Inflammatory macrophage treated with lipopolysaccharide for 1 hour (primary cell): ENCODE measurements around the gene ERFE.

Source experiments
- DNase-seq, 2 donors: peaks; one replicate each; pipeline ENCODE4 v3.0.0-alpha.2; 2020 to 2022

Gene ERFE

DNA sequence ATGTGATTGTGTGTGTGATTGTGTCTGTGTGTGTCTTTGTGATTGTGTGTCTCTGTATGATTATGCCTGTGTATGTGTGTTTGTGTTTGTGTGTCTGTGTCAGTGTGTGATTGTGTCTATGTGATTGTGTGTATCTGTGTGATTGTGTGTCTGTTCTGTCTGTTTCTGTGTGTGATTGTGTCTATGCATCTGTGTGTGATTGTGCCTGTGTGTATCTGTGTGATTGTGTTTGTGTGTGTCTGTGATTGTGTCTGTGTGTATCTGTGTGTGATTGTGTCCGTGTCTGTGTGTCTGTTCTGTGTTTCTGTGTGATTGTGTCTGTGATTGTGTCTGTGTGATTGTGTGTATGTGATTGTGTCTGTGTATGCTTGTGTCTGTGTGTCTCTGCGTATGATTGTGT, 32.4 kb upstream of the ERFE start:
- DNase-seq: no peak

DNA sequence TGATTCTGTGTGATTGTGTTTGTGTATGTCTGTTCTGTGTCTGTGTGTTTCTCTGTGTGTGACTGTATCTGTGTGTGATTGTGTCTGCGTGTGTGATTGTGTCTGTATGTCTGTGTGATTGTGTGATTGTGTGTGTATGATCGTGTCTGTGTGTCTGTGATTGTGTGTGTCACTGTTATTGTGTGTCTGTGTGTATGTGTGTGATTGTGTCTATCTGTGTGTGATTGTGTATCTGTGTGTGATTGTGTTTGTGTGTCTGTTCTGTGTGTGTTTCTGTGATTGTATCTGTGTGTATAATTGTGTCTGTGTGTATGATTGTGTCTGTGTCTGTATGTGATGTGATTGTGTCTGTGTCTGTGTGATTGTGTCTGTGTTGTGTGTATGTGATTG, 32.0 kb upstream of the ERFE start:
- no peak for DNase-seq

DNA sequence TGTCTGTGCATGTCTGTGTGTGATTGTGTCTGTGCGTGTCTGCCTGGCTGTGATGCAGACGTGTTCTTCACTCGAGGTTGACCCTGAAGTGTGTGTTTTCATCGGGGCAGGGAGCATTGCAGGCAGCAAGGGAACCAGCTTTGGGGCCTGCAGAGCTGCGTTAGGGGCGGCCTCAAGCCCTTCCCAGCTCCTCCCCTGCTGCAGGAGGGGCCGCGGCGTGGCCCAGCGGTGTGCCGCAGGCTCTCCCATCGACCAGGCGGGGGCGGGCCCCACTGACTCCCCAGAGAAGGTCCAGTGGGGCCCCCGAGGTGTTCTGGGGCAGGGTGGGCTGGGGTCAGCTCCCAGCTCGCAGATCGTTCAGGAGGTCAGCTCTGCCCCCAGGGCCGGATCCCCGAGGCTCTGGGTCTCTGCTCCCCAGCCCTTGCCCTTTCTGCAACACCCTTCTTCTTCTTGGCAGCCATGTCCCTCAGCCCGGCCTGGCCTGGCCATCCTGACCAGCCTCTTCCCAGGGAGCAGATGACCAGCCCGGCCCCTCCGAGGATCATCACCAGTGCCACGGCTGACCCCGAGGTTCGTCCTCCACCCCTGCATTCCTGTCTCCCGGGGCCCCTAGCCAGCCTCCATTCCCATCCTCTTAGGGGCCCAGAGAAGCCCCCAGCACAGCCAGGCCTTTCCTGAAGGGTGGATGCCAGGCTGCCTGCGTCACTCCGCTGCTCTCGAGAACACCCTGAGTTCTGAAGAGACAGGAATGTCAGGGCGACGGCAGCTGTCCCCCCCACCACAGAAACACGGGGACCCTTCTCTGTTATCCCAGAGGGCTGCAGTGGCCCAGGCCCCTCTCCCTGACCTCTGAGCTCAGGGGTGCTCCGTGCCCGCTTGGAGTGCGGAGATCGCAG, 31.4 kb upstream of the ERFE start:
- no peak for DNase-seq

DNA sequence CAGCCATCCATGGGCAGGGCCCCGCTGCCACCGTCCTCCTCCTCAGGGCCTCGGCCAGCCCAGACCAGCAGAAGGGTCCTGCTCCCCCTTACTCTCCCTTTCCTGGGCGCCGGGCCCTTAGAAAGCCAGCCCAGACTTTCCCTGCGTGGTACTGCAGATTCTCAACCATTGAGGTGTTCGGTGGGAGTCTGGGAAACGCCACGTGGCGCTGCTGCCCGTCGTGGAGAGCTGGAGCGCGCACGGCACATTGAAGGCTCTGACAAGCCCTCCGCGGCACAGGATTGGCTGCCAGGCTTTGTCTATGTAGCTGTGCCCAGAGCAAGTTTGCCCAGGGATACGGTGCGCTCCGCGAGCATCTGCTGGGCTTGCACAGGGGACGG, 30.7 kb upstream of the ERFE start:
- no peak for DNase-seq

DNA sequence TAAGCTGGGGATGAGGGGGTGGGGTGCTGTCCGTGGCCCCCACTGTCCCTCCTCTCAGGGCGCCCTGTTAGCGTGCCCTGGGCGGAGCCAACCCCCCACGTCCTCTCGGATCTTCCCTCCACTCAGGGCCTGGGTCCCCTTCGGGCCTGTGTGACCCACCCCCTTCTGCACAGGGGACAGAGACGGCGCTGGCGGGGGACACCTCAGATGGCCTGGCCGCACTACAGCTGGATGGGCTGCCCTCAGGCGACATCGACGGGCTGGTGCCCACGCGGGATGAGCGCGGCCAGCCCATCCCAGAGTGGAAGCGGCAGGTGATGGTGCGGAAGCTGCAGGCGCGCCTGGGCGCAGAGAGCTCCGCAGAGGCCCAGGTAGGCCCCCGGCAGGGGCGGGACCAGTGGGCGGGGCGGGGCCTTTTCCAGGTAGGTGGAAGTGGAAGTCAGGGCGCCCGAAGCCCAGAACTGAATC, 30.2 kb upstream of the ERFE start:
- no peak for DNase-seq

DNA sequence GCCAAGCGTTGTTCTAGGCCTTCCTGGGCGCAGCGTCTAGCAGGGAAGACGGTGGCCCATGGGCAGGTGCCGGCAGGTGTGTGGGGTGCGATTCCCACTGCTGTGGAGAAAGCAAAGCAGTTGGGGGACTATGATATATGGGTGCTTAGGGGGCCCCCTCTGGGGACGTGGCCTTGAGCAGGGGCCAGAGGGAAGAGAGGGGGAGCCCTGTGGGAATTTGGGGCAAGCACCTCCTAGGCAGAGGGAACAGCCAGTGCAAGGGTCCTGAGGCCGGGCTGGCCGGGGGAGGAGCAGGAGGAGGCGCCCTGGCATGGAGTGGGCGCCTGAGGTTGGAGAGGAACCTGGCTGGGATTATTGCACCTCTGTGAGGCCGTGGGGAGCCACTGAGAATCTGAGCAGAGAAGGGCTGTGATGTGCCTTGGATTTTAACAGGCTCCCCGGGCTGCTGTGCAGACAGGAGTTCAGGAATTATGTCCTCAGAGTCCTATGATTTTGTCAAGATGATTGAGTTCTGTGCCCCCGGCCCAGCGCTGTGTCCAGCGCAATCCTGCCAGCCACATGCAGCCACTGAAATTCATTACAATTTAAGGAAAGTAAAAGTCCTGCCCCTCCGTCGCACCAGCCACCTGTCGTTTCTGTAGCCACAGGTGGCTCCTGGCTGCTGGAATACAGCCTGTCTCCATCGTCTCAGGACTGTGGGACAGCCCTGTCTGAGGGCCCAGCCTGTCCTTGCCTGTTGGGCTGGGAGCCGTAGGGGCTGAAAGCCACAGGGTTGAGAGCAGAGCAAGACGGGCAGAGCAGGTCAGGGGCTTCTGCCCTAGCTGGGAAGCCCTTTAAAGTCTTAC, 29.4 kb upstream of the ERFE start:
- DNase-seq: no peak

DNA sequence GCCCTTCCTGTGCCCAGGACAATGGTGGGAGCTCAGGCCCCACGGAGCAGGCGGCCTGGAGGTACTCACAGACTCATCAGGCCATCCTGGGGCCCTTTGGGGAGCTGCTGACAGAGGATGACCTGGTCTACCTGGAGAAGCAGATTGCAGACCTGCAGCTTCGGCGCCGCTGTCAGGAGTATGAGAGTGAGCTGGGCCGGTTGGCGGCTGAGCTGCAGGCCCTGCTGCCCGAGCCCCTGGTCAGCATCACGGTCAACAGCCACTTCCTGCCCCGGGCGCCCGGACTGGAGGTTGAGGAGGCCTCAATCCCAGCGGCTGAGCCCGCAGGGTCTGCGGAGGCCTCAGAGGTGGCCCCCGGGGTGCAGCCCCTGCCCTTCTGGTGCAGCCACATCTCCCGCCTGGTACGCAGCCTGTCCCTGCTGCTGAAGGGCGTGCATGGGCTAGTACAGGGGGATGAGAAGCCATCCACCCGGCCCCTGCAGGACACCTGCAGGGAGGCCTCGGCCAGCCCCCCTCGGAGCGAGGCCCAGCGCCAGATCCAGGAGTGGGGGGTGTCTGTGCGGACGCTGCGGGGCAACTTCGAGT, 28.6 kb upstream of the ERFE start:
- DNase-seq: no peak

DNA sequence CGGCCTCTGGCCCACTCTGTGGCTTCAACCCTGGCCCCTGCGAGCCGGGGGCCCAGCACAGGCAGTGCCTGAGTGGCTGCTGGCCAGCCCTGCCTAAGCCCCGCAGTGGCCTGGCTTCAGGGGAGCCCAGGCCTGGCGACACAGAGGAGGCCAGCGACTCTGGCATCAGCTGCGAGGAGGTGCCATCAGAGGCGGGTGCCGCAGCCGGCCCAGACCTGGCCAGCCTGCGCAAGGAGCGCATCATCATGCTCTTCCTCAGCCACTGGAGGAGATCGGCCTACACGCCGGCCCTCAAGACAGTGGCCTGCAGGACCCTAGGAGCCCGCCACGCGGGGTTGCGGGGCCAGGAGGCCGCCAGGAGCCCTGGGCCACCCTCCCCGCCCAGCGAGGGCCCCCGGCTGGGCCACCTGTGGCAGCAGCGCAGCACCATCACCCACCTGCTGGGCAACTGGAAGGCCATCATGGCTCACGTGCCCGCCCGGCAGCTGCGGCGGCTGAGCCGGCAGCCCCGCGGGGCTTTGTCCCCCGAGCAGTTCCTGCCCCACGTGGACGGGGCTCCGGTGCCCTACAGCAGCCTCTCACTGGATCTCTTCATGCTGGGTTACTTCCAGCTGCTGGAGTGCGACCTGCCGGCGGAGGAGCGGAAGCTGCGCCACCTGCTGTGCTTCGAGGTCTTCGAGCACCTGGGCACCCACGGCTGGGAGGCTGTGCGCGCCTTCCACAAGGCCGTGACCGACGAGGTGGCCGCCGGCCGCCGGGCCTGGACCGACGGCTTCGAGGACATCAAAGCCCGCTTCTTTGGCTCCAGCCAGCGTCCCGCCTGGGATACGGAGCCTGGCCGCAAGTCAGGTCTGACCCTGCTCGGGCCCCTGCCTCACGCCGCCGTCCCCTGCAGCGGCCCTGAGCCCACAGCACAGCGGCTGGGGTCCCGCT, 27.8 kb upstream of the ERFE start:
- DNase-seq: no peak

DNA sequence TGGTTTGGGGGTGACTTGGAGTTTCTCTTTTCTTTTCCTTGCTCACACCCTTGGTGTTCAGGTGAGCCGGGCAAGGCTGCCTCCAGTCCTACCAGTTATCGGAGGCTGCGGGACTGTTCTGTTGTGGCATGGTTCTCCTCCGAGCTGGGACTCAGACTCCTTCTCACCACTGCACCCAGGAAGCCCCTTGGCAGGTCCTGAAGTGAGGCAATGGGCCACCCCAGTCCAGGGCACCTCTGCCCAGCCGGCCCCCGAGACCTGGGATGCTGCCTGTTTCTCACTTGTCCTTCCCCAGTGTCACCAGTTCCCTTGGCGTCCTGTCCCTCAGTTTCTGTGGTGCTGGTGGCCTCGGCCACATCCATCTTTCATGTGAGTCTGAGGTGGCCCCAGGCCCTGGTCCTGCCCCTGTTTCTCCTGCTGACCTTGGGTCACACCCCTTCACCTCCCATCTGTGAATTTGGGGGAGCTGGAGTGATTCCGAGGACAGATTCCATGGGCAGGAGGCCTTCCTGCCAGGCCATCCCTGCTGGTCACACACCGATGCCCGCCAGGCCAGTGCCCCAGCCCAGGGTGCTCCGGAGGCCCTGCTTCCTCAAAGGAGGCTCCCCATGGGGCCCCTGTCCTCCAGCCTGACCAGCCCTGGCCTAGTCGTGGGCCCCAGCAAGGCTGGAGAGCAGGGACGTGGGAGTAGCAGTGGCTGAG, 26.9 kb upstream of the ERFE start:
- DNase-seq: no peak

DNA sequence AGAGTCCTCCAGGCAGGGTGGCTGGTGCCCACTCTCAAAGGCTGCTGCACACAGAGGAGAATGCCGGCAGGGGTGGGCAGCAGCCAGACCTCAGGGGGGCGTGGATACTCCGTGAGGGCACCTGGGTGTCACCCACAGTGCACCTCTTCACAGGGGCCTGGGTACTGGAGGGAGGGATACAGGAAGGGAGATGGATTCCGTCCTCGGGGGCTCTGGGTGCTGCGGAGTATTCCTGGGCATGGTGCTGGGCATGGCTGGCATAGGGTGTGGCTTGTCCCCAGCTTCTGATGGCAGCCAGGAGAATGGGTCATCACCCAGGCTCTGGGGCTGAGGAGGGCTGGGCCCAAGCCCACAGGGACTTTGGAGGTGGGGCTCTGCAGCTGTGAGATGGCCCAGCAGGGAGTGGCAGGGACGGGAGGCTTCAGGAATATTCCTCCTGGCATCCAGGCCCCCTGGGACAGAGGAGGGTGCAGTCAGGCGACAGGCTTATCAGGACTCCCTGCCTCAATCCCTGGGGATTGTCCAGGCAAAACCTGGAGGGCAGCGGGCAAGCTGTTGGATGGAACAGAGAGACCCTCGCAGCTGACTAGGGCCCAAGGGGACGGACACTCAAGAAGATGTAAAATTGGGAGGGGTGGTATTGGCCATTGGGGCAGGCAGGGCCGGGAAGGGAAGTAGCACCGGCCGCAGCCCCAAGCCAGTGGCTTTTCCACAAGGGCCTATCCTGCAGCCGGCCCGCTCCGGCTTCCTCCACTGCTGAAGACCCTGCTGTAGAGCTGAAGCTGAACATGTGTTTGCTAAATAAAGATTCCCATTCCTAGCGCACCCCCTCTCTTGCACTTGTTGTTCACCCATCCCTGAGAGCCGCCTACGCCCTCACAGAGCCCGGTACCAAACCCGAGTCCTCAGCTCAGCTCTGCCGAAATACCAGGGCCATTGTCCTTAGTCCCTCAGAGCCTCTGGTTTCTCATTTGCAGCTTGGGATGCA, 26.0 kb upstream of the ERFE start:
- DNase-seq: no peak

DNA sequence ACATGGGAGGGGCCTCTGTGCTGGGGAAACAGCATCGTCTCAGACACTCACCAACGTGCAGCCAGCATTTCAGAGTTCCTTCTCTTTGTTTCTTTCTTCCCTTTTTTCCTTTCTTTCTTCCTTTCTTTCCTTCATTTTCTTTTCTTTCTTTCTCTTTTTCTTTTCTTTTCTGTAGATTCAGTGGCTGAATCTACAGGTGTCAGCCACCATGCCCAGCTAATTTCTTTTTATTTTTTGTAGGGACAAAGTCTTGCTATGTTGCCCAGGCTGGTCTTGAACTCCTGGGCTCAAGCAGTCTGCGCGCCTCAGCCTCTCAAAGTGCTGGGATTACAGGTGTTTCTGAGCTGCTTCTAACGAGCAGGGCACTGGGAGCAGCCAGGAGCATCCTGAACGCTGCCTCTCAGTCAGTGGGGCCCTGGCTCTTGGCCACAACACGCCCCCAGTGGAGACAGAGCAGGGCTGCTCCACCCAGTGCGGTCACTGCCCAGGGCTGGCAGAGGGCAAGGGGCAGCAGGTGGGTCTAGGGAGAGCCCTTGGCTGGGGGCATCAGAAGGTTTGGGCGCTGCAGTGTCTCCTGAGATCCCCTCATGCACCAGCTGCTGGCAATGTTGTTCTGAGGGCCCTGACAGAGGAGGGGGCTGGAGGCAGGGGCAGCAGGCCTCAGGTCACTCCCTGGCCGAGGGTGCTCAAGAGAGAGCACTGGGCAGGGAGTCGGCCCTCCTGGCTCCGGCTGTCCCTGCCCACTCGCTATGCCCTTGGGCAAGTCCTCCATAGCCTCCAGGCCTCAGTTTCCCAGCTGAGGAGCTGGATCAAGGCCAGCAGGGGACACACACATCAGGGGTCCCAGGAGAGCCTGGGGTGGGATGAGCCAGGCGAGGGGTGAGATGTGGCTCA, 25.0 kb upstream of the ERFE start:
- no peak for DNase-seq

DNA sequence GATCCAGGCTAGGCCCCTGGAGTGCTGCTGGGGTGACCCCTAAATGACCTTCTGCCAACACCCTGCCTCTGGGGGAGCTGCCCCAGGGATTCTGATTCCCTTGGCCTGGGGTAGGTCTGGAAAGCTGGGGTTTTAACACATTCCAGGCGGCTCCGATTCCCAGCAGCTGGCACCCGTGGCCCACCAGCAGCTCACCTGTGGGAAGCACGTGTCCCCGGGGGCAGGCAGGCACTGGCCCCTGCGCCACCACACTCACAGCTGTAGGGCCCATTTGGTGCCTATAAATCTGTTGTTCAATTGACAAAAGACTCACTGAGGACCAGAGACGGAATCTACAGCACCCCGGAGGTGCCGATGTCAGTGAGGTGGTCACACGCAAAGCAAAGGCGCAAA, 24.4 kb upstream of the ERFE start:
- DNase-seq: no peak

DNA sequence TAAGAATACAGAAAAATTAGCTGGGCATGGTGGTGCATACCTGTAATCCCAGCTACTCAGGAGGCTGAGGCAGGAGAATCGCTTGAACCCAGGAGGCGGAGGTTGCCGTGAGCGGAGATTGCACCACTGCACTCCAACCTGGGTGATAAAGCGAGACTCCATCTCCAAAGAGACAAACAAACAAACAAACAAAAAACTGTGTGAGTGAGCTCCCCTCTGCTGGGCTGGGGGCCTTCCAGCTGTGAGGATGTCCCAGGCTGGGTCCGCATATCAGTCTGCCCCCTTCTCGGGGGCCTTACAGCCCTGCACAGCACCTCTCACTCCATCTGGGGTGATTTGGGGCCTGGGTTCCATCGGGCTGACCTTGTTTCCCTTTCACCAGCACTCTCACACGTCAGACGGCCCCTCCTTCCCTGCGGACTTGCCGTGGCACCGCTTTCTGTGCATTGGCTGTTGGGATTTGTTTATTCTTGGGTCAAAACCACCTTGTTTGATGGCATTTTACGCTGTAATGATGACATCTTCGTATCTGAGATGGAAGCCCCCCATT, 23.1 kb upstream of the ERFE start:
- DNase-seq: no peak

DNA sequence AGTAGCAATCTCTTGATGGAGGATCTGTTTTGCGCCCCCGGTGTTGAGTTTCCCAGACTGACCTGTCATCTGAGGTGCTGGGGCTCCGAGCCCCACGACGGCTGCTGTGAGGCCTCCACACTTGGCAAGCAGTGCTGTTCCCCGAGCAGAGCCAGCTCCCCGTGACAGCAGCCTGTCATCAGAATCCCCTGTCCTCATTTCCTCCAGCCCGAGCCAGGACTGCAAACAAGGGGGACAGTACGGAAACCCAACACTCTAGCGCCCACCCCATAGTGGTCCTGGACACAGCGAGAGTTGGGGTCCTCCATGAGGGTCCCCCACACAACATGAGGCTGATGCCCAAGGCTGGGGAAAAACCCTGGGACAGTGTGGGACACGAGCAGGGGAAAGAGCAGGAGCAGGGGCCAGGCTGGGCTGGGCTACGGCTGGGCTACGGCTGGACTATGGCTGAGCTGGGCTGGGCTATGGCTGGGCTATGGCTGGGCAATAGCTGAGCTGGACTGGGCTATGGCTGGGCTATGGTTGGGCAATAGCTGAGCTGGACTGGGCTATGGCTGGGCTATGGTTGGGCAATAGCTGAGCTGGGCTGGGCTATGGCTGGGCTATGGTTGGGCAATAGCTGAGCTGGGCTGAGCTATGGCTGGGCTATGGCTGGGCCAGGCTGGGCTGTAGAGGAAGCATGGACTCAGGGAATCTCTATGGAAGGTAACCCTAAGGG, 21.8 kb upstream of the ERFE start:
- DNase-seq: peak; percentile 2 to 77

DNA sequence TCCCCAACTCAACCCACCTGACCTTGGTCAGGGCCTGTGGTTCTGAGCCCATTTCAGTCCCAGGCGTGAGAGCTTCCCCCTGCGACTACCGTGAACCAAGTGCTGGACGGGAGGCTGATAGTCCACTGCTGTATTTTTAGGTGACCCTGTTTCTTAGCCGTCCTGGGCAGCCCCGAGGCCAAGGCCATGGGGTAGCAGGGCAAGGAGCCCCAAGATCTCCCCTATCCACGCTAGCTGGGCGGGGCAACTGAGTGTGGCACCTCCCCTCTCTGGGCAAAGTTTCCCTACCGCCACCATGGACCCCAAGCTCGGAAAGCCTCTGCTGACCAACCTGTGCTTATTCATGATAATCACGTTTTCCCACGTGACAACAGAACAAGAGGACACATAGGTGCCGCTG, 20.9 kb upstream of the ERFE start:
- DNase-seq: no peak

DNA sequence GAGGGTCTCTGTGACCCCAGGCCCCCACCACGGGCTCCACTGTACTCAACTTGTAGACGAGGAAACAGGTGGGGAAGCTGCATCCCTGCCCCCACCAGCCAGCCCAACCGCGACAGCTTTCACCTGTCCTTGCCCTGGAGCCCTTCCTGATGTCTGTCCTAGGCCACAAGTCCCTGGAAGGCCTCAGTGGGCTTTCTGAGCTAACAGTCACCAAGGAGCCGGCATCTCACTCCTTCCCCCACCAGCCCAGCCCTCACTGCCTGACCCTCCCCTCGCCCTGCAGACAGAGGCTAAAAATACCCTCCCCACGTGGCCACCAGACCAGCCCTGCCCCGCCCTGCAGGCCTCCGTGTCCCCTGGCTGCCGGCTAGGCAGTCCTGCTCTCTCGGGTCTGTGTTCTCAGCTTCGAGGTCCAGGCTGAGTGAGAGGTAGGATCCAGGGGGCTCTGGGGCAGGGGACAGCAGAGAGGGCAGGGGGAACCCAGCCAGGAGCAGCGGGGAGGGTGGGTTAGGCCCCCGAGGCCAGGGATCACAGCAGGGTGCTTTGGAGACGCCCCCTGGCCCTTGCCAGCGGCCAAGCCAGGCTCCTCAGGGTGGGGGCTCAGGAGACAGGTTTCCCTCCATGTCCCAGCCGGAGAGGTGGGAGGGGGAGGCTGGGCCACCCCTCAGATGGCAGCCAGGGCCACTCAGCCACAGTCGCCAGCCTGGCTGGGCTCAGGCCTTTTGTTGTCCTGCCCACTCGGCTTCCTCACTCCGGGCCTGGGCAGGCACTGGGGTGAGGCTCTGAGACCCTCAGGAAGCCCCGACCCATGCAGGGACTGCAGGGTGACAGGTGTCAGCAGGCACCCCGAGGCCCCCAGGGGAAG, 20.2 kb upstream of the ERFE start, which contains the start of gene KLHL30:
KLHL30 (plus strand) TSS at position 338 of the 865 bp plus-strand sequence. CDS start 2,087 bp downstream, outside the sequence.
- no peak for DNase-seq
